ENCODE measurements around the gene SPC24.
"Not testable (repeated sequence)": the region's sequence is repeated elsewhere in the genome, so short reads cannot be mapped to it uniquely, and the experiment has no call there.

The SPC24 gene

DNA sequence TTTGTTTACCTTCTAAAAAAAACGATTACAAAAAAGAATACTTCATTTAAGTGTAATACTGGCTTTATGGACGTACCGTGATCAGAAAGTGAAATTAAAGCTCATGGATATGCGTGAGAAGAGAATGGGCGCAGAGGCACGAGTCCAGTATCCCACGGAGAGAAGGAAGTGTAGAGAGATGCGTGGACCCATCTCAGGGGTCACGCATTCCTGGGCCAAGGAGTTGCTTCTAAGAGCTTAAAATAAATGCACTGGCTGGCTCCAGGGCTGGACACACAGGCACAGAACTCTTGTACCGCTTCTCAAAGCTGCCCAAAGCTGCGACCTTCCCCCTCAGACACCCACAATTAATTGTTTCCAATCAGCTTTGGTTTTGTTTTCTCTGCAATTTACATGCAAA, 8.7 kb upstream of the SPC24 start:
- DNase-seq: no peak

DNA sequence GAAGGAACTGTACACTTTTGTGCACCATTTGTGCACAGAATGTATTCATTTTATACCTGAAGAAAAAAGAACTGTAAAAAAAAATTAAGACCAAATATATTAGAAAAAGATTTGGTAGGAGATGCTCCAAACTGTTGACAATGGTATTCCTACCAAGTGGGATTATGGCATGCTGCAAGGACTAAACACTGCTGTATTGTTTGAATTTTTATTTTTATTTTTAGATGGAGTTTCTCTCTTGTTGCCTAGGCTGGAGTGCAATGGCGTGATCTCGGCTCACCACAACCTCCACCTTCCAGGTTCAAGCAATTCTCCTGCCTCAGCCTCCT, 4.8 kb upstream of the SPC24 start:
- not testable (repeated sequence) for DNase-seq

DNA sequence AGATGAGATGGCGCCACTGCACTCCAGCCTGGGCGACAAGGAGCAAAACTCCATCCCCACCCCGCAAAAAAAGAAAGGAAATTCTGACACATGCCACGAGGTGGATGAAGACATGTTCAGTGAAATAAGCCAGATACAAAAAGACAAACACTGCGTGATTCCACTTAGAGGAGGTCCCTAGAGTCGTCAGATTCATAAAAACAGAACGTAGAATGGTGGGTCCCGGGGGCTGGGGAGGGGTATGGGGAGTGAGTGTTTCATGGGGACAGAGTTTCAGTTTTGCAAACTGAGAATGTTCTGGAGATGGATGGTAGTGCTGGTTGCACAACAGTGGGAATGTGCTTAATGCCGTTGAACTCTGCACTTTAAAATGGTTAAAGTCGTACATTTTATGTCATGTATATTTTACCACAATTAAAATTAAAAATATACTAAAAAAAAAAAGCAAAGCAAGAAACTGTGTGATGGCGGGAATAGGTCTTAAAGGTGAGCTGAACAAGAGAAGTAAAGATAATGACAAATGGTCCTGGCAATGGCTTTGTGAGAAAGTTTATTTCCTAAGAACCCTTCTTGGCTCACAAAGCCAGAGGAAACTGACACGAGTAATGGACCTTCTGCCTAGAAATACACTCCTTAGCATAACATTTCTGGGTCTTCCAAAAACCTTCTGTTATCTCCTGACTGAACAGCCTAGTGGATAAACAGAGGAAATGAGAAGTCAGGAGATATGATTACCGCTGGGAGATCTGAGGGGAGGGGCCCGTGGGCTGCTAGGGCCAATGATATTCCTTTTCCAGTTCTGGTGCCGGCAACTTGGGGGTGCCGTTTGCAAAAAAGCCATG, 4.2 kb upstream of the SPC24 start:
- DNase-seq: no peak

DNA sequence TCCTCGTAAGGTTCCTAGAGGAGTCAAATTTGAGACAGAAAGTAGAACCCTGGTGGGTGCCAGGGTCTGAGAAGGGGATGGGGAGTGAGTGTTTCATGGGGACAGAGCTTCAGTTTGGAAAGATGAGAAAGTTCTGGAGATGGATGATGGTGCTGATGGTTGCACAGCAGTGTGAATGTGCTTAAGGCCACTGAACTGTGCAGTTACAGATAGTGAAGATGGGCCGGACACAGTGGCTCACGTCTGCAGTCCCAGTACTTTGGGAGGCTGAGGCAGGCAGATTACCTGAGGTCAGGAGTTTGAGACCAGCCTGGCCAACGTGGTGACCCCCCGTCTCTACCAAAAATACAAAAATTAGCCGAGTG, 917 bp downstream of the SPC24 start:
- no peak for DNase-seq

DNA sequence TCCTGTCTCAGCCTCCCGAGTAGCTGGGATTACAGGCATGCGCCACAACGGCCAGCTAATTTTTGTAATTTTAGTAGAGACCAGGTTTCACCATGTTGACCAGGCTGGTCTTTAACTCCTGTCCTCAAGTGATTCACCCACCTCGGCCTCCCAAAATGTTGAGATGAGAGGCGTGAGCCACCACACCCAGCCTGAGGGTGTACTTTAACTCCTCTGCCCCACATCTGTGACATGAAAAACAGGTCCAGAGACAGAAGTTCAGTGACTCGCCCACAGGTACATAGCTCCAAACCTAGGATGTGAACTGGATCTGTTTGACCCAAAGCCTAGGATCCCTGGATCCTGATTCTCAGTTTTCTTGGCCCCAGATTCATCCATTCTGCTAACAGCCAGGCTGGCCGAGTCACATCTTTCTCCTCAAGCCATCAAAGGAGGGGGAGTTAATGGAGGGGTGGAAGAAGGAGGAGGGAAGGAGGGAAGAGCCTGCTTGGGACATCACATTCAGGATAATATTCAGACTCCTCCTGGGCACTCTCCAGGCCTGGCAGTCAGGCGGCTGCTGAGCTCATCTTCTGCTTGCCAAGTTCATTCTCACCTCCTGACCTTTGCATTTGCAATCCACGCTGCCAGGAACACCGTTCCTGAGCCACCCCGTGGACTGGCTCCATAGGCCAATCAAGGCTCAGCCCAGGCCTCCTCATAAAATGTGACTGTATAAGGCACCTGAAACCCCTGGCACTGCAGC, 3.1 kb downstream of the SPC24 start:
- DNase-seq: no peak

DNA sequence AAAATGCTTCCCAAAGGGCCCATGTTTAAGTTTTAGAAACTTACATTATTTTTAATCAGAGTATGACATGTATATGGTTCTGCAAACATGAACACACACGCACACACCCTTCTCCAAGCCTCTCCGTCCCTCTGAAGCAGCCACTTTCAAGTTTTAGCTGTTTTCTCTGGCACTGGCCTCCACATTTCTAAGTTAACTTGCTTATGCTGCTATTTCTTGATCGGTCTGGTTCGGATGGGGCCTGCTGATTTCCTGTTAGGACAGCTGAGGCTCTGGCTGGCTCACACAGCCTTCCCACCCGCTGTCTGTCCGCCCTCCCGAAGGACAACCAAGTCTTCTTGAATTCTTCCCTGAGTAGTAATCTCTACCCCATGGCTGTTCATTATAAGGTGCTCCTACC, 4.4 kb downstream of the SPC24 start:
- DNase-seq: no peak

DNA sequence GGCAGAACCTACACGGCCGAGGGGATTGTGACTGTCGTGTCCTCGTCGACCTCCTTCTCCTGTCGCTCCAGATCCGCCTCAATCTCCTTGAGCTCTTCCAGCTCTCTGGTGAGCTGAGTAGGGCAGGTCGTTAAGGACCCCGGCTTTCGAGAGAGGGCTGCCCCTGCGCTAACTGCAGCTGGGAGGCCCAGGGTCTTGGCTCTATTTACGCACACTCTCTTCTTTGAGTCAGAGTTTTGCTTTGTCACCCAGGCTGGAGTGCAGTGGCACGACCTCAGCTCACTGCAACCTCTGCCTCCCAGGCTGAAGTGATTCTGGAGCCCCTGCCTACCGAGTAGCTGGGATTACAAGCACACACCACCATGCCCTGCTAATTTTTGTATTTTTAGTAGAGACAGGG, 7.6 kb downstream of the SPC24 start:
- no peak for DNase-seq

DNA sequence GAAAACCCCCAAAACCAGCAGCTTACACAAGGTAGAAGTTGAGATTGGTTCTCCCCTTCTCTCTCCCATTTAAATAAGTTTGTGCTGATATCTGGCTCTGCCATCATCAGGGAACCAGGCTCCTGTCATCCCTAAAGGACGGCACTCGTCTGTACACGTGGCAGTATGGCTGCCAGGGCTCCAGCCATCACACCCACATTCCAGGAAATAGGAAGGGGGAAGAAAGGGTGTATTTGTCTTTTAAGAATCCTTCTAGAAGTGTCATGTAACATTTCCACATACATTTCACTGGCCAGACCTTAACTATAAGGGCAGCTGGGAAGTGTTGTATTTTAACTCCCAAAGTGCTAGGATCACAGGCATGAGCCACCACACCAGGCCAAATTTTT, 10.1 kb downstream of the SPC24 start:
- DNase-seq: no peak

DNA sequence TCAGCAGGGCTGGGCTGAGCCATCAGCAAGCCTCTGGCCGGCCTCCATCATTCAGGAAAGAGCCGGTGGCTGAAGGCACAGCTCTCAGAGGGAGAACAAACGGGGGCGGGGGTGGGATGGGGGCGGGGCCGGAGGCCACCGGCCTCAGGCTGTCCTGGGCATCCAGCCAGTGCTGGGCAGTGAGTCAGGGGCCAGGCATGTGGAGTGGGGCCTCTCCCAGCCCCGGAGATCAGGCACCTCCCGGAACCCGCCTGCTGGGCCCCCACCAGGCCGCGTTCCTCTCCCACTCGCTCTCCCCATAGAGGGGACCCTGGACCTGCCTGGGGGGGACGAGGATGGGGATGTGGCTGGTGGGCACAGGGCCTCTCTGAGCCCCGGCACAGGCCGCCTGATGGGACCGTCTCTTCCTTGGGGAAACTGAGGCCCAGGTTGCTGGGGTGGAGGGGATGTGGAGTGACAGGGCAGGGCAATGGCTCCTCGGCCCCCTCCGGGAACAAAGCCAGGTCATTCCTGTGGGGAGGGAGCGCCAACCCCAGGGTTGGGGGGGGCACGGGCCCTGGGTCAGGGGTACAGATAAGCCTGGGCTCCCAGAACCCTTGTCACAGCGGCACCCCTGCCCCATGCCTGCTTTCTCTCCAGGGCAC, 12.9 kb downstream of the SPC24 start:
- DNase-seq: no peak

DNA sequence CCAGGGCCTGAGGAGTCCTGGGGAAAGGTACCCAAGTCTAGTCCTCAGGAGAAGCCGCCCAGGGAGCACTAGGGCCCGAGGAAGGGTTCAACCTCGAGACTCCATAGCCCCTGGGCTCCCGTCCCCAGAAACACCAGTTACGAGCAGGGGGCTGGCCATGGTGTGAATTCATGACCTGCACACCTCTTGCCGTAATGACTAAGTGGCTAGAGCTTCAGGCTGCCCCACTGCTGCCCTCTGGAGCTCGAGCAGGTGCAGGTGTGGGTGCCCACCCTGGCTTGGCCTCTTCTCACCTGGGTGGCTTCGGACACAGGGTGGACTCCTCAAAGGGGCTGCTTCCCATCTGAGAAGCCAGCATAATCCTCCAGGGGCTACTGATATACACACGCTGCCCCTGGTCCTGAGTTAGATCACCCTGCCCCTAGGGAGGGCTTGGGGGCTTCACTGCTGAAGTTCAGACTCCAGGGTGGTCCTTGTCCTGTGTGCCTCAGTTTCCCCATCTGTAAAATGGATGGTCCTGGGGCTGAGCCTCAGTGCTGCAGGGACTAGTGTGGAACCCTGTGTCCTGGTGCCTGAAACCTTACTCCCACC, 13.6 kb downstream of the SPC24 start:
- DNase-seq: no peak

DNA sequence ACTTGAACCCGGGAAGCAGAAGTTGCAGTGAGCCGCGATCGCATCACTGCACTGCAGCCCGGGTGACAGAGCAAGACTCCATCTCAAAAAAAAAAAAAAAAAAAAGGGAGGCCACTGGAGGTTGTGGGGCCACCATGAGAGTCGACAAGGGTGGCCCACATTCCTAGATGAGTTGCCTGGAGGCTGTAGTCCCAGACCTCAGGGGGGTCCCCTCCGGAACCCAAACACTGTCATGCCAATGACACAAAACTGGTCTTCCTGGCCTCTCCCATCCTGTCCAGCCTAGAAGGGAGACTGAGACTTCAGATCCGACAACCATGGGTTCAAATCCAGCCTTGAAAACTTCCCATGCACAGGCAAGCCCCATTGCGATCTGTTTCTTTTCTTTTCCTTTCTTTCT, 14.7 kb downstream of the SPC24 start:
- DNase-seq: no peak

DNA sequence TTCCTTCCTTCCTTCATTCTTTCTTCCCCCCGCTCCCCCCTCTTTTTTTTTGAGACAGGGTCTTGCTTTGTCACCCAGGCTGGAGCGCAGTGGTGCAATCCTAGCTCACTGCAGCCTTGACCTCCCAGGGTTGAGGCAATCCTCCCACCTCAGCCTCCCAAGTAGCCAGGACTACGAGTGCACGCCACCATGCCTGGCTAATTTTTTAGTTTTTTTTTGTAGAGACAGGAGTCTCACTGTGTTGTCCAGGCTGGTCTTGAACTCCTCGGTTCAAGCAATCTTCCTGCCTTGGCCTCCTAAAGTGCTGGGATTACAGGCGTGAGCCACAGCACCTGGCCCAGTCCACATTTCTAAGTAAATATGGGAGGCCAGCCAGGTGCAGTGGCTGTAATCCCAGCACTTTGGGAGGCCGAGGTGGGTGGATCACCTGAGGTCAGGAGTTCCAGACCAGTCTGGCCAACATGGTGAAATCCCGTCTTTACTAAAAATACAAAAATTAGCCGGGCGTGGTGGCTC, 15.5 kb downstream of the SPC24 start:
- not testable (repeated sequence) for DNase-seq

DNA sequence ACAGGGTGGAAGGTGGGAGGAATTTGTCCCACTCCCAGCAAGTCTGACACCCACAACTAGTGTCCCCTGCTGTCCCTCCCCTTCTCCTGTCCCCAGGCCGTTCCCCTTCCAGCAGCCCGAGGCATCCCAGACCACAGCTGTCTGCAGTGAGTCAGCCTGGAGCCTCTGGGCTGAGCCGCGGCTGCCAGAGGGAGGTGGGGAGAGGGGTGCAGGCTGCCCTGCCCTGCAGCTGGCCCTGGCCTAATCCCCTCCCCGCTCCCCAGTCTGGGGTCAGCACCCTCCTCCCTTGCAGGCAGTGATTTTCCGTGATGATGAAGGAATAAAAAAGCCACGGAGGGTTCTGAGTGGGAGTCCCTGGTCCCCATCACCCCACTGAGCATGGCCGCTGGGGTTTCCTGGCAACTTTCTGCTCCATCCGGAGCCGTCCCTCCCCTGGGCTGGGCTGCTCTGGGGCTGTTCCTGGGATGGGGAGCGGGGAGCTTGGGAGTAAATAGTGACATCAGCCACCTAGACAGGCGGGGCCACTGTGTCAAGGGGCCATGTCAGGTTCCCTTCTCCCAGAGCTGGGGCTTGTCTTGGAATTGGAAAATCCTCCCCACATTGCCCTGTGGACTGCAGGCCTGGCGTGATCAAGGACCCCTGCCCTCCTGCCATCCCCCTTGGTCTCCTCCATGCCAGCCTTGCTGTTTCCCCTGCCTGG, 16.8 kb downstream of the SPC24 start:
- DNase-seq: no peak

DNA sequence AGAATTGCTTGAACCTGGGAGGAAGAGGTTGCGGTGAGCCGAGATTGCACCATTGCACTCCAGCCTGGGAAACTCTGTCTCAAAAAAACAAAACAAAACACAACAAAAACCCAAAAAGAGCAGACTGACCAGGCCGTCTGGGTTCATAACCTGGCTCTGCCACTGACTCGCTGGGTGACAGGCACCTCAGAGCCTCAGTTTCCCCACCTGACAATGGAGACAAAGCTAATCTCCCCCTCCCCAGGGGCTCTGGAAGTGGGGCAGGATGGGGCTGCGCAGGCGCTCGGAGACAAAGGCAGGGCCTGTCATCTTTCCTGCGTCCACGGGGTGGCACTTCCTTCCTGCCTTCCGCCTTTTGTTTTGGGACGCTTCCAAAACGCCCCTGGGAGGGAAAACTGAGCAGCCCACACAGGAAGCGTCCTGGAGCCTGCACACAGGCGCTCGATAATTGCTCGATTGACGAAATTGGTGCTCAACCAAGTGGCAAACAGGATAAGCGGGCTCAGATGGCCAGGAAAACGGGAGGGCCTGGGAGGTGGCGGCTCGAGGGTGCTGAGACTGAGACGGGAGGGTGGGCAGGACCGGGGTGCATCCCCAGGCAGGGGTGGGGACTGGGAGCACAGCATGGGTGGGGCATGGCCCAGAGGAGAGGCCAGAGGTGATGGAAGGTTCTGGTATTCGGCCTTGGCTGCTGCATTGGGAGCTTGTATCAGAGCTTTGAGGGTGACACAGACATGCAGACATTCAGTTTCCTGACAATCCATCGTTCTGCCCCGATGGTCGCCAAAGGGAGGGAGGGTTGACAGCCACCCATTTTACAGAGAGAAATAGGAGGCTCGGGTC, 17.8 kb downstream of the SPC24 start:
- peak; percentile 64 for DNase-seq

DNA sequence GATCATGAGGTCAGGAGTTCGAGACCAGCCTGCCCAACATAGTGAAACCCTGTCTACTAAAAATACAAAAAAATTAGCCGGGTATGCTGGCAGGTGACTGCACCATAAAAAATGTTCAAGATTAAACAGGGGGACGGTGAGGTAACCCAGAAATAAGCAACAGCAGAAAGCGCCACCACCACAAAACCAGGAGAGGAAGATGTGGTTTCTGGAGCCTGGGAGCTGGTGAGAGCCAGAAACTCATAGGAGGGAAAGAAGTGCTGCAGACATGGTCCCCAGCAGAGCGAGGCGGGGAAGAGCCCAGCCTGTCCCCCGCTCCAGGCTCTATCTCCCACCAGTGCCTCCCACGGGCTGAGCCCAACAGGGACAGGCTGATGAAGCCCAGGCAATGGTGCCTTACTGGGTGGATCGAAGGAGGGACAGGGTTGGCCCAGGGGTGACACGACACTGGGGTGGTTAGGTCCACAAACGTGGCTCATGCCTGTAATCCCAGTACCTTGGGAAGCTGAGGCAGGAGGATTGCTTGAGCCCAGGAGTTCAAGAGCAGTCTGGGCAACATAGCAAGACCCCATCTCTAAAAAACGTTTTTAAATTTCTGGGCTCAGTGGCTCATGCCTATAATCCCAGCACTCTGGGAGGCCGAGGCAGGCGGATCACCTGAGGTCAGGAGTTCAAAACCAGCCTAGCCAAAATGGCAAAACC, 19.0 kb downstream of the SPC24 start:
- no peak for DNase-seq

DNA sequence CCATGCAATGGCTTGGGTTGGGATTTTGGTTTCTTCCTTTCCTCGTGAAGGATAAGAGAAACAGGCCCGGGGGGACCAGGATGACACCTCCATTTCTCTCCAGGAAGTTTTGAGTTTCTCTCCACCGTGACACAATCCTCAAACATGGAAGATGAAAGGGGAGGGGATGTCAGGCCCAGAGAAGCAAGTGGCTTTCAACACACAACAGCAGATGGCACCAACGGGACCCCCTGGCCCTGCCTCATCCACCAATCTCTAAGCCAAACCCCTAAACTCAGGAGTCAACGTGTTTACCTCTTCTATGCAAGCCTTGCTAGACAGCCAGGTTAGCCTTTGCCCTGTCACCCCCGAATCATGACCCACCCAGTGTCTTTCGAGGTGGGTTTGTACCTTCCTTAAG, 24.1 kb downstream of the SPC24 start:
- no peak for DNase-seq

DNA sequence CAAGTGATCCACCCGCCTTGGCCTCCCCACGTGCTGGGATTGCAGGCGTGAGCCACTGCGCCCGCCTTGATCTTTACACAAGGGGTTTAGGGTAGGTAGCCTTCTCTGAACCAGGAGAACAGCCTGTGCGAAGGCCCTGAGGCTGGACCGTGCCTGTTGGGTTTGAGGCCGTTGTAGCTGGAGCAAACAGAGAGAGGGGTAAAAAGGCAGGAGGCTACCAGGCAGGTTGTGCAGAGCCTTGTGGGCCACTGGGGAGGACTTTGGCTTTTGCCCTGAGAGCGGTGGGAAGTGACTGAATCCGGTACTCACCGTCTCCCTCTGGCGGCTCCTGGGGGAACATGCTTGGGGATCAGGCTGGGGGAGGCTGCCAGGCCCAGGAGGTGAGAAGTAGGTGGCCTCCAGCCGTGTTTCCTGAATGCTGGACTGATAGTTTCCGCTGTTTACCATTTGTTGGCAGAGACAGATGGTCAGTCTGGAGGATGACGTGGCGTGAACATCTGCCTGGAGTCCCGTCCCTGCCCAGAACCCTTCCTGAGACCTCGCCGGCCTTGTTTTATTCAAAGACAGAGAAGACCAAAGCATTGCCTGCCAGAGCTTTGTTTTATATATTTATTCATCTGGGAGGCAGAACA, 24.6 kb downstream of the SPC24 start:
- peak; percentile 34 for DNase-seq

DNA sequence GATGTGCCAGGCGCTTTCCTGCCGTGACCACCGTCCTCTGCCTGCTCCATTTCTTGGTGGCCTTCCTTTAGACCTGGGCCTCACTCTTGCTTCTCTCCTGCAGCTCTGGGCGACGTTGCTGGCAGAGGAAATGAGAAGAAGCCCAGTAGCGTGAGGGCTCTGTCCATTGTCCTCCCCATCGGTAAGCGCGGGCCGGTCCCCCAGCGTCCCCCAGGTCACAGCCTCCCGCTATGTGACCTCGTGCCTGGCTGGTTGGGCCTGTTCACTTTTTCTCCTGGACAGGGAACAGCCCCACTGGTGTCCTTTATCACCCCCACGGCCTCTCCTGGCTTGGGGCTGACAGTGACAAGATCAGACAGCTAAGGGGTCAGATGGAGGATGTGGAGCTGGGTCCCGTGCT, 27.7 kb downstream of the SPC24 start:
- DNase-seq: no peak

DNA sequence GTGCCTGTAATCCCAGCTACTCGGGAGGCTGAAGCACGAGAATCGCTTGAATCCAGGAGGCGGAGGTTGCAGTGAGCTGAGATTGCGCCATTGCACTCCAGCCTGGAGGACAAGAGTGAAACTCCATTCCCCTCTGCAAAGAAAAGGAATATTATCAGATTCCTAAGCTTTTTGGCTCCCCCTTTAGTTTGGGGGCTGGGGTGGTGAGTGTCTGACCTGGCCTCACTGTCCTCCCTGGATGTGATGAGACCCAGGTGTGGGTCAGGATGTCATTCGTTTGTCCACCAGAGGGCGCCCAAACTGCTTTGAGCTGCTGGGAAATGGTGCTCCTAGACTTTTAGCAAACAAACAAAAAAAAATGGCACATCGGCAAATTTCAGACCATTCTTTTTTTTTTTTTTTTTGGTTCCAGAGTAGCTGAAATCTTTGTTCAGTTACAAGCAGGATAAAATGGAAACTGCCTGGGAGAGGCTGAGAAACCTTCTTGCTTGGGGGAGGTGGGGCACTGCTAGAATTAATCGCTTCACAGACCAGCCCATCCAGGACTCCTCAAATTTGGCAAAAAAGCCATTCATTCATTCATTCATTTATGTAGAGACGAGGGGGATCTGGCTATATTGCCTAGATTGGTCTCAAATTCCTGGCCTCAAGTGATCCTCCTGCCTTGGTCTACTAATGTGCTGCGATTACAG, 29.4 kb downstream of the SPC24 start:
- no peak for DNase-seq

DNA sequence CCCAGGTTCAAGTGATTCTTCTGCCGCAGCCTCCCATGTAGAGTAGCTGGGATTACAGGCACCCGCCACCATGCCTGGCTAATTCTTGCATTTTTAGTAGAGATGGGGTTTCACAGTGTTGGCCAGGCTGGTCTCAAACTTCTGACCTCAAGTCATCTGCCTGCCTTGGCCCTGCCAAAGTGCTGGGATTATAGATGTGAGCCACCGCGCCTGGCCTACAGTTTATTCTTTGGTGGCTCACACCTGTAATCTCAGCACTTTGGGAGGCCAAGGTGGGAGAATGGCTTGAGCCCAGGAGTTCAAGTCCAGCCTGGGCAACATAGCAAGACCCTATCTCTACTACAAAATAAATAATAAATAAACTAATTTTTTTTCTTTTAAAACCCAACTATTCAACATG, 31.4 kb downstream of the SPC24 start:
- DNase-seq: not testable (repeated sequence)

All from SHP77 treated with DMSO at 0.1 percent for 48 hours (cell line).